ENCODE measurements around the gene ARL8B.

ARL8B gene

DNA sequence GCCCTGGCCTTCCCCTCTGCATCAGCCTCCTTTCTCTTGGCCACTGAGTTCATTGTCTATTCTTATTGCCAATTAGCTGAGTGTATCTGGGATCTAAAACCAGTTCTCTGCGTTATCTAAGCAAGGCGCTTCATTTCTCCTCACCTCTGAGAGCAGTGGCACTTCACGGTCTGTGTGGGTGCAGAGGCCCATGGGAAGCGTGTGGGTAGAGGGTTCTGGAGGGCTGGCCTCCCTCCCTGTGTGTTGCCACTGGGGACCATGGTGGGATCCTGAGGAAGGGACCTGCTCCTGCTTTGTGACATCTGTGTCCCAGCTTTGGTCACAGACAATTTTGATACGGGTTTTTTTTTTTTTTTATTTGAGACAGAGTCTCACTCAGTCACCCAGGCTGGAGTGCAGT lies 98.1 kb downstream of the ARL8B start:
- no peak for DNase-seq (ENCODE audit: extremely low spot score)
- CTCF ChIA-PET: no interaction called here
- POLR2A ChIA-PET: no interaction called here
- TF ChIP-seq, protein P1, sequence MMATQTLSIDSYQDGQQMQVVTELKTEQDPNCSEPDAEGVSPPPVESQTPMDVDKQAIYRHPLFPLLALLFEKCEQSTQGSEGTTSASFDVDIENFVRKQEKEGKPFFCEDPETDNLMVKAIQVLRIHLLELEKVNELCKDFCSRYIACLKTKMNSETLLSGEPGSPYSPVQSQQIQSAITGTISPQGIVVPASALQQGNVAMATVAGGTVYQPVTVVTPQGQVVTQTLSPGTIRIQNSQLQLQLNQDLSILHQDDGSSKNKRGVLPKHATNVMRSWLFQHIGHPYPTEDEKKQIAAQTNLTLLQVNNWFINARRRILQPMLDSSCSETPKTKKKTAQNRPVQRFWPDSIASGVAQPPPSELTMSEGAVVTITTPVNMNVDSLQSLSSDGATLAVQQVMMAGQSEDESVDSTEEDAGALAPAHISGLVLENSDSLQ (IDR thresholded peaks at IDR 0.05): no peak
- TF ChIP-seq L3MBTL2 (conservative IDR thresholded peaks at IDR 0.05): no peak
- no peak for TF ChIP-seq LEF1 (IDR thresholded peaks at IDR 0.05; ENCODE audit: borderline replicate concordance)

DNA sequence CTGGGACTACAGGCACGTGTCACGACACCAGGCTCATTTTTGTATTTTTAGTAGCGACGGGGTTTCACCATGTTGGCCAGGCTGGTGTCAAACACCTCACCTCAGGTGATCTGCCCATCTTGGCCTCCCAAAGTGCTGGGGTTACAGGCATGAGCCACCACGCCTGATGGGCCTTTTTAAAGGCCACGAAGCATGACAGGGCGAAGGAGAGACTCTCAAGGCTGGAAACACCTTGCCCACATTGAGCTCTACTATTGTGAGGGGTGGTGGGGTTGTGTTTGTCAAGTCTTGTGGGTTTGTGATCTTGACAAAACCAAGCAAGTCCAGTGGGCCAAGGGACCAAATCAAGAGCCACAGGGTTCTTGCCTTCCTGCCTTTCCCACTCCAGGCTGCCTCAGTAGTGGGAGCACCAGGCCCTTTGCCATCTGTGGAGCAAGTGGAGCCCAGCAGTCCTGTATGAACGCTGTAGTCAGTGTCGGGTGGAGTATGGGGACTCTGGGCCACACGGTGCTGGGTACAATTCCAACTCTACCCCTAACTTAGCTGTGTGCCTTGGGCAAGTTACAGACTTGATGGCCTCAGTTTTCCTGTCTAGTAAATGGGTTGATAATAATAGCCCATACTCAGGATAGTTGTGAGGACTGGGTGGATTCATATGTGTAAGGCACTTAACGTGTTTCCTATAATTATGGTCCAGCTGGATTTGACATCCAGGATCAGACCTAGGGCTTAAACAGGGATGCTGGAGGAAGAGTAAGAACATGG lies 98.8 kb downstream of the ARL8B start:
- ChIA-PET CTCF (no interaction called here), POLR2A (no interaction called here)
- TF ChIP-seq HDGF (IDR thresholded peaks at IDR 0.05; ENCODE audit: borderline replicate concordance) (no peak), SP1 (IDR thresholded peaks at IDR 0.05) (no peak), LEF1 (IDR thresholded peaks at IDR 0.05; ENCODE audit: borderline replicate concordance) (no peak), ELF4 (IDR thresholded peaks at IDR 0.05) (no peak), NFRKB (IDR thresholded peaks at IDR 0.05) (no peak), ARNT (IDR thresholded peaks at IDR 0.05) (no peak), CTBP1 (IDR thresholded peaks at IDR 0.05; ENCODE audit: borderline replicate concordance) (no peak)
- no peak for DNase-seq (ENCODE audit: extremely low spot score)

DNA sequence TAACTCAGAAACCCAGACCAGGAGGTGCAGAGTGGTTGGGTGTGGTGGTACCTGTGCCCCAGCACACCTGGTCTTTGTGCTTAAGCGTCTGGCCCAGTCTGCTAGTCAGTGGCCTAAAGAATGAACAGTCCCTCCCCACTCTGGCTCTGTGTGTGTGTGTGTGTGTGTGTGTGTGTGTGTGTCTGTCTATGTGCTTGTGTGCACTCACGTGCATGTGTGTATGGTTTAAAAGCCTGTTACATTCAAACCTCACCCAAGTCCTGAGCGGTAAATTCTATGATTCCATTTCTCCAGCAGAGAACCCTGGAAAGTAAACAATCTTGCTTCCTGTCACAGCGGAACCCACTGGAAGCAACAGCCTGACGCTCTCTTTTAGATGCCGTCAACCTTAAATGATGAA lies 99.6 kb downstream of the ARL8B start:
- ChIA-PET POLR2A (no interaction called here), CTCF (no interaction called here)
- DNase-seq (ENCODE audit: extremely low spot score): no peak
- no peak for TF ChIP-seq NFRKB (IDR thresholded peaks at IDR 0.05)
- TF ChIP-seq FOXM1 (IDR thresholded peaks at IDR 0.05; ENCODE audit: borderline replicate concordance): no peak
- no peak for TF ChIP-seq FOXK2 (IDR thresholded peaks at IDR 0.05)
- no peak for TF ChIP-seq CTBP1 (IDR thresholded peaks at IDR 0.05; ENCODE audit: borderline replicate concordance)
- TF ChIP-seq L3MBTL2 (conservative IDR thresholded peaks at IDR 0.05): no peak
- TF ChIP-seq TARDBP (IDR thresholded peaks at IDR 0.05): no peak

DNA sequence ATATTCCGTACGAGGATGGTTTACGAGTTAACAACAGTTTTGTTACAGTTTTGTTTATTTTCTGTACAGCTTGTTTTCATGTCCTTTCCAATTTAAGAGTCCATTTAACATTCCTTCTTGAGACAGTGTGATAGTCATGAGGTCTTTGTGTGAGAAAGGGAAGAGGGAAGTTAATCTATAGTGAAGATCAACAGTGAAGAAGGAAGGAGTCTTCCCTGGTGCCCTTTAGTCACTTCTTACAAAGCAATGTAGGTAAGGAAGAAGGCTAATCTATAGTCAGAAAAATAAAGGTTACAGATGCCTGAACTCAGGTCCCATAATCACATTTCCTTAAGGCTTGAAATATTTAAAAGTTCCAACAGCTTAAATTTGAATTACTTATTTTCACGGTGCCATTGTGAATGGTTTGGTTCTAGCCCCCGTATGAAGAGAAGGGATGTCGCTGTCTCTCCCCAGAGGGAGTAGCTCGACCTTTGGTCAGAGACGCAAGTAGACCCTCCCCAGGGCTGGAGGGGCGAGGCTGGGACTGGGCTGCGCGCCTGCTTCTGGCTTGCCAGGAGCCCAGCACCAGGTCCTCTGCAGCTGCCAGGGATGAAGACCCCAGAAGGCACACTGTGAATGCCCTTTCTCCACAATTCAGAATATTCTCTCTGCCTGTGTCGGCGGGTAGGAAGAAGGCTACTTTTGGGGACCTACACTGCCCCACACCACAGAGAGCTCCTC lies 100.4 kb downstream of the ARL8B start:
- TF ChIP-seq CTBP1 (IDR thresholded peaks at IDR 0.05; ENCODE audit: borderline replicate concordance) (no peak), LEF1 (IDR thresholded peaks at IDR 0.05; ENCODE audit: borderline replicate concordance) (no peak), HDGF (IDR thresholded peaks at IDR 0.05; ENCODE audit: borderline replicate concordance) (no peak), ZNF384 (IDR thresholded peaks at IDR 0.05) (no peak), TARDBP (IDR thresholded peaks at IDR 0.05) (no peak), ARNT (IDR thresholded peaks at IDR 0.05) (no peak), FOXK2 (IDR thresholded peaks at IDR 0.05) (no peak), BHLHE40 (IDR thresholded peaks at IDR 0.05; ENCODE audit: borderline replicate concordance) (no peak), FOXM1 (IDR thresholded peaks at IDR 0.05; ENCODE audit: borderline replicate concordance) (no peak), L3MBTL2 (conservative IDR thresholded peaks at IDR 0.05) (no peak), SP1 (IDR thresholded peaks at IDR 0.05) (no peak), ELF4 (IDR thresholded peaks at IDR 0.05) (no peak), SUZ12 (IDR thresholded peaks at IDR 0.05) (no peak), FOXA1 (IDR thresholded peaks at IDR 0.05) (no peak), NFRKB (IDR thresholded peaks at IDR 0.05) (no peak)
- TF ChIP-seq, protein P1 (IDR thresholded peaks at IDR 0.05): no peak
- no peak for DNase-seq (ENCODE audit: extremely low spot score)
- CTCF ChIA-PET: no interaction called here
- POLR2A ChIA-PET: no interaction called here

DNA sequence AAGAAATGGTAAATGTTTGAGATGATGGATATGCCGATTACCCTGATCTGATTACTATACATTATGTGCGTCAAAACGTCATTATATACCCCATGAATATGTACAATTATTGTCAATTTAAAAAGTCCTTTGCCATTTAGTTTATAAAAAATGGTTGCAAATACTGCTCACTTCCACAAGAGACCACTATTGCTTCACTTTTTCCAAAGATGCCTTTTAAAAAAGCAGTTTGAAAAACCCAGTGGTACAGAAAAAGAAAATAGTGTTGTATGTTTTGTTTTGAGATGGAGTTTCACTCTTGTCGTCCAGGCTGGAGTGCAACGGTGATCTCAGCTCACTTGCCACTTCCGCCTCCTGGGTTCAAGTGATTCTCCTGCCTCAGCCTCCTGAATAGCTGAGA lies 104.7 kb downstream of the ARL8B start:
- POLR2A ChIA-PET: no interaction called here
- no peak for DNase-seq (ENCODE audit: extremely low spot score)

DNA sequence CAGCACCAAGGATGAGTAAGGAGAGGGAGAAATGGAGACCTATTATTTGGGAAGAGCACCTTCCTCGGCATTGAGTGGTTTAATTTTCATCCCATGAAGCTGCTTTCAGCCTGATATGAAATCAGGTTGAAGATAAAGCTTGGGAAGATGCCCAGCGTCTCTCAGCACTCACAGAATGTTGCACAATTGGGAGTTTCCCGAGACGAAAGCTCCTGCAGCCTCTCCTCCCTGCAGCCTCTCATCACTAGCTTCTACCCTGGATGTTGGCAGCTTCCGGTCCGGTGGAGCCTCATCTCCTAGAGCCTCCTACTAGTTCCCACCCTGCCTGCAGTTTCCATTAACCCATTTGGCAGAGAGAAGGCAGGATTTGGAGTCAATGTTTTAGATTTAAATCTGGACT lies 105.7 kb downstream of the ARL8B start:
- POLR2A ChIA-PET: no interaction called here
- CTCF ChIA-PET: interaction anchor here (1.4 kb wide), 1 partner anchor 504 kb away, joined by 3 read pairs; no protein-coding TSS in a partner anchor
- TF ChIP-seq SP1 (IDR thresholded peaks at IDR 0.05) (no peak), FOXA1 (IDR thresholded peaks at IDR 0.05) (no peak), ELF4 (IDR thresholded peaks at IDR 0.05) (no peak)
- no peak for DNase-seq (ENCODE audit: extremely low spot score)

More for the DNA sequence above, 104.7 kb downstream of the ARL8B start:
- TF ChIP-seq ZNF384 (IDR thresholded peaks at IDR 0.05) (peak; percentile 43; the same call in 1 of the 2 replicates), ARNT (IDR thresholded peaks at IDR 0.05) (no peak)
- CTCF ChIA-PET: interaction anchor here (0.7 to 1.4 kb wide), 2 partner anchors 505 to 1135 kb away, joined by 3 read pairs; no protein-coding TSS in a partner anchor

DNA sequence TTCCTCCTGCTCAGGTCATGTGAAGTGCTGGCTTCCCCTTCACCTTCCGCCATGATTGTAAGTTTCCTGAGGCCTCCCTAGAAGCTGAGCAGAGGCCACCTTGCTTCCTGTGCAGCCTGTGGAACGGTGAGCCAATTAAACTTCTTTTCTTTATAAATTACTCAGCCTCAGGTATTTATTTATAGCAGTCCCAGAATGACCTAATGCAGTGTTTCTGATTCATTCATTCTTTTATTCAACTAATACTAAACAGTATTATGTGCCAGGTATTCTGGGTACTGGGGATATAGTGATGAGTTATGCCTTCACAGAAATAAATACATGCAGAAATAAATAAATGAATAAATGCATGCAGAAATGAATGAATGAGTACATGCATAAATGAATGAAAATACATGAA lies 107.3 kb downstream of the ARL8B start:
- no peak for DNase-seq (ENCODE audit: extremely low spot score)
- POLR2A ChIA-PET: no interaction called here
- TF ChIP-seq FOXK2 (IDR thresholded peaks at IDR 0.05) (no peak), ZNF384 (IDR thresholded peaks at IDR 0.05) (no peak), ELF4 (IDR thresholded peaks at IDR 0.05) (no peak), FOXA1 (IDR thresholded peaks at IDR 0.05) (no peak), BHLHE40 (IDR thresholded peaks at IDR 0.05; ENCODE audit: borderline replicate concordance) (no peak), NFRKB (IDR thresholded peaks at IDR 0.05) (no peak), SUZ12 (IDR thresholded peaks at IDR 0.05) (no peak), ARNT (IDR thresholded peaks at IDR 0.05) (no peak), LEF1 (IDR thresholded peaks at IDR 0.05; ENCODE audit: borderline replicate concordance) (no peak), TARDBP (IDR thresholded peaks at IDR 0.05) (no peak), FOXM1 (IDR thresholded peaks at IDR 0.05; ENCODE audit: borderline replicate concordance) (no peak), CTBP1 (IDR thresholded peaks at IDR 0.05; ENCODE audit: borderline replicate concordance) (no peak), SP1 (IDR thresholded peaks at IDR 0.05) (no peak)
- TF ChIP-seq, protein P1 (IDR thresholded peaks at IDR 0.05): no peak

More for the DNA sequence above, 107.3 kb downstream of the ARL8B start:
- CTCF ChIA-PET: no interaction called here
